GM18858 (cell line): Measurements from ENCODE around the gene ECE1.

ENCODE experiments used
- ATAC-seq: cut with Tn5 transposase; IDR thresholded peaks from one replicate; pipeline ENCODE4 v1.9.1; 2021; ENCODE audit not compliant: unreplicated experiment

Gene ECE1

DNA sequence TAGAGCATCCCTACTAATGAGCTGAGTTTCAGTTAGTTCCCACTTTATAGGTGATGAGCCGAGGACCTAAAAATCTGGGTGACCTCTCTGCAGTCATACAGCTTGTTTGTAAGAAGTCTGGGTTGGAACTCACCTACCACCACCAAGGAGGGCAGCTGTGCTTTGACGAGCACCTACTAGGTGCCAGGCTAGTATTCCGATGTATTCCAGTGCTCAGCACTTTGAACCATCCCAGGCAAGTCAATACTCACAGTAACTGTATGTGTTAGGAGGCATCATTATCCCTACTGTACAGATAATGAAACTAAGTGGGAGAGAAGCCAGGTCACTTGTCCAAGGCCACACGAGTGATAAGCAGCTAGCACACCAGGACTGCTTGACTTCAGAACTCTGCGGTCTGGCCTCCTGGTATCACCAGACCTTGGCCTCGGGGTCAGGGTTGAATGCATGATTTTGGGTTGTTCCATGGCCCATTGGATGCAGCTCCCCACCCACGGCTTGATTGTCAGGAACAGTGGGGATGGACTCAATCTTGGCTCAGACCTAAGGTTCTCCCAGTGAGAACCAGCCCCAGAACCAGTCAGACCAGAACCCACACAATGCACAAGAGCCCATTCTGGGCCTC lies 20.7 kb downstream of the ECE1 start:
- no peak for ATAC-seq

DNA sequence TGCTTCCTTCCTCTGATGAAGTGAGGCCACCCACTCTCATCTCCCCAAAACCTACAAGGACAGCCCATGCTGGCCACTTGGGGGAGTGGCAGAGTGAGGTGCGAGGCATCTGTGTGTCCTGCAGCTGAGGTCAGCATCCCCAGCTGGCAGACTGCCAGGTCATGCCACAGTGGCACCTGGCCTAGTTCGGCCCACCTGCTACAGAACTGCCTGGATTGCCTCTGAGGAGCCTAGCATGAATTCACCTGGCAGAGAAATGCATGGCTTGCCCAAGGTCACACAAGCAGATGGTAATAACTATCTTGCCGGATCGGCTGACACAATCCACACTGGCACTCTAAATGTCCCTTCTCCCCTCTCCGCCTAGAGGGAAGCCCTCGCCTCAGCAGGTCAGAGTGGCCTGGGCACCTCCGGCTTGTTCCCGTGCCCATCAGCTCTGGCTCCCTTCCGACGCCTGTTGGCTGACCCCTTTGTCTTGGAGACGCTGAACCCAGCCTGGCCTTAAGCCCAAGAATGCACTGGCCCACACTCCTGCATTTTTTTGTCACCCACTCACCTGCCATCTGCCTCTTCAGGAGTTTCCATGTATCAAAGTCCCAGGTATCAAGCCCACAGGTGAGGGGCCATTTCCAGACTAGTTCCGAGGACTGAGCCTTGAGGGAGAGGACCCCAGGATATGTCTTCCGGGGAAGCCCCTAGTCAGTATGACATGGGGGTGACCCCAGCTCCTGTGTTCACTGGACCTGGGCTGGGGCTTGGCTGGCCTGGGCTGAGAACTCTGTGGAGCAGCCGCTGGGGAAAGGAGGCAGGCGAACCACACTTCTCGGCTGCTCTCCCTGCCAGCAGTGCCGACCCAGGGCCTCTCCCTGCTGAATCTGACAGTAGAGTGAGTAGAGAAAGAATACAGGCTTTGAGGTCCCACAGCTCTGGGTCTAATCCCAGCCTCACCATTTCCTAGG lies 21.7 kb downstream of the ECE1 start:
- no peak for ATAC-seq

DNA sequence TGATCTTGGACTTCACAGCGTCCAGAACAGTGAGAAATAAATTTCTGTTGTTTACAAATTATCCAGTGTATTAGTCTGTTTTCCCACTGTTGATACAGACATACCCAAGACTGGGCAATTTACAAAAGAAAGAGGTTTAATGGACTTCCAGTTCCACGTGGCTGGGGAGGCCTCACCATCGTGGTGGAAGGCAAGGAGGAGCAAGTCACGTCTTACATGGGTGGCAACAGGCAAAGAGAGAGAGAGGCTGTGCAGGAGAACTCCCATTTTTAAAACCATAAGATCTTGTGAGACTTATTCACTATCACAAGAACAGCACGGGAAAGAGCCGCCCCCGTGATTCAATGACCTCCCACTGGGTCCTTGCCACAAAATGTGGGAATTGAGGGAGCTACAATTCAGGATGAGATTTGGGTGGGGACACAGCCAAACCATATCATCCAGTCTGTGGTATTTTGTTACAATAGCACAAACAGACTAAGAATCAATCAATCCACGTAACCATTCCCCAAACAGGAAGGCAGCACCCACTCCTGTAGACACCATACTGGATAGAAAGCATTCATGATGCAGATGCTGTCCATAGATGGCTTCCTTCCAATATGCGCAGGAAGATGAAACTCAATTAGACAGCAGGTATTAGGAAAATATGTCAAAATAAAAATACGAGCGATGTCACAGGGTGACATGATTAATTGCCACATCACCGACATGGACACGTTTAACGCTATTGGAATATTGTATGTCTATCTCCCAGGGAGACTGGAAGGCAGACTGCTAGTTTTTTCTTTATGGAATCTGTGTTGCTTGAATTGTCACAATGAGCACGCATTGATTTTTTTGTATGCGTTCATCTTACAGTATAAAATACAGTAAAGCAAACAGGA lies 22.8 kb downstream of the ECE1 start:
- no peak for ATAC-seq

DNA sequence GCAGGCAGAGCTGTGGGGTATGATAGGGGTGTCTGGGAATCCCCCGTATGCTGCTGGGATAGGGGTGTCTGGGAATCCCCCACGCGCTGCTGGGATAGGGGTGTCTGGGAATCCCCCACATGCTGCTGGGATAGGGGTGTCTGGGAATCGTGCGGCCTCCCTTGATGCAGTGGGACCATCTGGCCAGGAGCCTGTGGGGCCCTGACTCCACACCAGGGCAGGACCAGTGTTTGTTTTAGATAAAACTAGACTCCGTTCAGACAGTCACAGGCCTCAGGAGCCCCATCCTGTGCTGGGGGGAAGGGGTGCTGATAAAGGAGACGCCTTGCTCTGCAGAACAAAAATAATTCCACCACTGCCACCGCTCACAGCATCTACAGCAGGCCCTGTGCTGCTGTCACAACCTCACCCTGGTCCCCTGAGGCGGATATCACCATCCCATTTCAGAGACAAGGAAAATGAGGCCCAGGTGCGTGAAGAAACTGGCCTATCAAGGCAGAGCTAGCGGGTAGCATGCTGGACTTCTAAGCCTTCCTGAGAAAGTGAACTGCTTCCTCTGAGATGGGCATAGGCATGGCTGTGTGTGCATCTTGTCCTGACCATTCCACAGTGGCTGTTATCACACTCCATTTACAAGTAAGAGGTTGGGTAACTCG lies 24.0 kb downstream of the ECE1 start:
- no peak for ATAC-seq

DNA sequence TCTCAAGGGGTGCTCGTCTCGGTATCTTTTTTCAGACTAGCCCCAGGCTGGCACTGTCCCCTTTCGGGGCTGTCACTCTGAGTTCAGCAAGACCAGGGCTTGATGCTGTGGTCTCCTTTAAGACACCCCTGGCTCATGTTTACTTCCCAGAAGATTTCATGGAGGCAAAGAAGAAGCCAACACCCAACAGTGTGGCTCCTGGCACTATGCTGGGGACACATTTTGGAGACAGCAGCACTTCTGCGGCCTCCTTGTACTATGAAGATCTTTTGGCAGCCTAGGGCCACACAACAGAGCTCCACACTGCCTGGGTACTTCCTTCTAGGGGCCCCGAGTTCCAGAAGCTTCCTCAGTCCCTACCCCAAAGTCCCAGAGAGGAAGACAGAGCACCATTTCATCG lies 24.6 kb downstream of the ECE1 start:
- no peak for ATAC-seq

DNA sequence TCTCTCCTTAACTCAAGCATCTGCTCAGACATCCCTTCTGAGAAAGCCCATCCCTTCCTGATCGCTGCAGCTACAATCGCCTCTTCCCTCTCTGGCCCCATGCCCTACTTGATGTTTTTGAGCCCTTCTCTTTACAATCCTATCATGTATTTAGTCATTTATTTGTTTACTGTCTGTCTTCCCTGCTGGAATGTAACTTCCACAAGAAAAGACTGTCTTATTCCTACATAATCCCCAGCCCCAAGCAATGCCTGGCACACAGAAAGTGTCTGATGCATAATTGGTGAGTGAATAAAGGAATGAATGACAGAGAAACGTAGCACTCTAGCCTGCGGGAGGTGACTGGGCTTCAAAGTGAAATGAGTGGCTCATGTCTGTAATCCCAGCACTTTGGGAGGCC lies 25.4 kb downstream of the ECE1 start:
- ATAC-seq = no peak

DNA sequence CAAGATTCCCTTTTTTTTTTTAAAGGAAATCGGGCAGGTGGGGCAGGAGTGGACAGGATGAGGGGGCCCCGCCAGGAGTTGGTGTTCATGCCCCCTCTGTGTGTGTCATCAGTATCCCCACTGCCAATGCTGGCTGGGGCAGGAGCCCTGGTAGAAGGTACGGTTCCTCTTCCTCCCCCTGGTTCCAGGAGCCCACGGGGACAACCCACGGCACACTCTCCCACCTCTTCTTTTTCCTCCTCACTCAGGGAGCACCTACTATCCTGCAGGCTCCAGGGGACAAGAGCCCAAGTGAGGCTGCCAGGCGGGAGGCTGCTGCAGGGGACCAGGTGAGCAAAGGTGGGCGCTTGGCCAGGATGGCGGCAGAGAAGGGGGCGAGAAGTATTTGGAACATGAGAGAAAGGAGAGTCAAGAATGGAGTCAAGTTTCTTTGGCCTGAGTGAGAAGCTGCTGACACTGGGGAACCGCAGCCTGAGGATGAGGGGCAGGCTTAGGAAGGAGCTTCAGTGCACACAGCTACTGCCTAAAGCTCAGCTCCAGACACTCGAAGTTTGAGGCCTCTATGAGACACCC lies 26.5 kb downstream of the ECE1 start:
- no peak for ATAC-seq

DNA sequence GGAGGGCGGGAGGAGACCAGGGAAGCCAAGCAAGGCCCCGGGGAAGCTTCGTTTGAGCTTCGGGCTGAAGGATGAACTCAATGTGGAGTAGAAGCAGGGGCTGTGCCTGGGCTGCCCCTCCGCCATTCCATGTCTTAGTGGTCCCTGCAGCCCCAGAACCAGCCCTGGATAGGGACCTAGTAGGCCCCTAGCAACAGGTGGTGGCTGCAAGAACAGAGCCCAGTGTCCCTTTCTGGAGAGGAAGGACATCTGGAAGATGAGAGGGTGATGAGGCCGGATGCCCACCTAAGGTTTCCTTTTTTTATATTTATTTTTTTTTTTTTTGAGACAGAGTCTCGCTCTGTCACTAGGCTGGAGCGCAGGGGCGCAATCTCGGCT lies 27.2 kb downstream of the ECE1 start:
- ATAC-seq = no peak

DNA sequence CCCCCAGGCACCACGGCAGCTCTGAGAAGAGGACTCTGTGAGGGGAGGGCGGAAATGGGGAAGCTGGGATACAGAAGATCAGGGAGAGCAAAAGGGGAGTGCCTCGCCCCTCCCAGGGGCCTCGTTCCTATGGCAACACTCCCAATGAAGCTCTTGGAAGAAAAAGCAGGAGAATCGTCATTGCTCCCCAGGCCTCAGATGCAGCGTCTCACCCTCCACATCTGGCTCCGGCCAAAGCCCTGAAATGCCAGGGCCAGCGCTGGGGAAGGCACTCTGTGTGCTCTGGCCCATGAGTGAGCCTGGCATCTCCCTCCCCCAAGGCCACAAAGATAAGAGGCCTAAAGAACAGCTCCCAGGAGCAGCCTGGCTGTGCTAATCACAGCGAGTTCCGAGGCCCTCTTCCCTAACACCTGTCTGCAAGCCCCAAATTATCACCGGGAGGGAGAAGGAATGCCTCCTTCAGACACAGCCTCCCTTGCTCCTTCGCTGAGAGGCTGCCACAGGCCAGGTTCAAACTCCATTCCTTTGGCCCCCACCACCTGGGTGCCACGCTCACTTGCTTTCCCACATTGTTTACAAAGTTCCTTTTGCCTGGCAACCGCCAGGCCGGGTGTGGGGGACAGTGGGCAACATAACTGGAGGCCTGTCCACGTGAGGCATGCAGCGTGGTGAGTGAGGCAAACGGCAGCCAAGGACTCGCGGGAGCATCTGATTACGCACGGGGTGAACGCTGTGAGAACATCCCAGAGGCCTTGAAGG lies 27.8 kb downstream of the ECE1 start:
- ATAC-seq = no peak

DNA sequence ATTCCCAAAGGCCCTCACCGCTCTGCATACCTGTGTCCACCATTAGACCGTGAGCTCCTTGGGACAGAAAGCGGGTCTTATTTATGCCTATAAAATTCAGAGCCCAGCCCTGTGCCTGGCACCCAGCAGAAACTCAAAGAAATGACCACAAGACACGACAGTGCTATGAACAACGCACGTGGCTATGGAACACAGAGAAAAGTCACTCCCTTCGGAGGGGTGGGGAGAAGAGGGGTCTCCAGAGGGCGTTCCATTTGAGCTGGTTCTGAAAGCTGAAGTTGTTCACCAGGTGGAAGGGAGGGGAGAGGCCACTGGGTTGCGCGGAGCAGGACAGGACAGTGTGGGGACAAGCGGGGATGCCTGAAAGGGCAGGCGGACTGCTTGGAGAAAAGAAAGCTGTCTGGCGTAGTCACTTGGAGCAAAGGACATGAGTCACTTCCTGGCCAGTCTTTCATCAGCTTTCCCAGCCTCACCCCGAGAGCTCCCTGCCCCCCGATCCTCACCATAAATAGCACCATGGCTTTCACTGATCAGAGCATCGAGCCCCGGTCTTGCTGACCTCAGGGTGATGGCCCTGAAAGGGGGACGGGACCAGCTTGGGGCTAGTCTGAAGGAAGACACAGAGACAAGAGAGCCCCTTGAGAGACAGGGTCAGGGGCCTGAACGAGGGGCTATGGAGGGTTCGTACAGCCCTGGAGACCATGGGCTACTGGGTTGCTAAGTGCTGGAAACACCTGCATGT lies 28.5 kb downstream of the ECE1 start:
- ATAC-seq = no peak

DNA sequence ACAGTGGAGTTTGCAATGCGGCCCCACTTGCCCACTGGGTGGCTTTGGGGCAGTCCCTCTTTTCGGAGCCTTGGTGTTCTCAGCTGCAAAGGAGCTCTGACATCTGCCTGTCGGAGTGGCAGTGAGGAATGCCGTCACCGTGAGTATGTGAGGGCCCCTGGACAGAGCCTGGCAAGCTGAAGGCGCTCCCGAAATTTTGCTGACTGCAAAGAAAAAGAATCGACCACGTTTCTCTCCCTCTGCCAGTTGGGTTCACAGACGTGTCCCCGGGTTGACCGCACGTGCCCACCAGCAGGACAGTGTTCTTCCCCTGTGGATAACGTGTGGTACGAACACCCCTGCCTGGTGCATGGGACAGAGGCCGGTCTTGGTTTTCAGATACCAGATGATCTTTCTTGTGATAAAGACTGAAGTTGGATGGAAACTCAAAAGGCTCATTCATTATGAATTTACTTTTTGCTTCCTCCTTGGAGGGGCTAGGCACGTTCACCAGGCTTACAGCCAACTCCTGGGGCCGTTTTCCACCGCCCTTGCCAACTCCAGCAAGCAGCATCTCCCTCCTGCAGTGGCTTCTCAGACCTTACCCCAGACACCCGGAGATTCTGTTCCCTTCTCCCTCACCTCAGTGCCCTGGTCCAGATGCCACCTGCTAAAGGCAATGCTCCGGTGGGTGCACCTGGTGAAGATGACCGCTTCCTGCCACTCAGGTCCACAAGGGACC lies 29.7 kb downstream of the ECE1 start:
- ATAC-seq = no peak

DNA sequence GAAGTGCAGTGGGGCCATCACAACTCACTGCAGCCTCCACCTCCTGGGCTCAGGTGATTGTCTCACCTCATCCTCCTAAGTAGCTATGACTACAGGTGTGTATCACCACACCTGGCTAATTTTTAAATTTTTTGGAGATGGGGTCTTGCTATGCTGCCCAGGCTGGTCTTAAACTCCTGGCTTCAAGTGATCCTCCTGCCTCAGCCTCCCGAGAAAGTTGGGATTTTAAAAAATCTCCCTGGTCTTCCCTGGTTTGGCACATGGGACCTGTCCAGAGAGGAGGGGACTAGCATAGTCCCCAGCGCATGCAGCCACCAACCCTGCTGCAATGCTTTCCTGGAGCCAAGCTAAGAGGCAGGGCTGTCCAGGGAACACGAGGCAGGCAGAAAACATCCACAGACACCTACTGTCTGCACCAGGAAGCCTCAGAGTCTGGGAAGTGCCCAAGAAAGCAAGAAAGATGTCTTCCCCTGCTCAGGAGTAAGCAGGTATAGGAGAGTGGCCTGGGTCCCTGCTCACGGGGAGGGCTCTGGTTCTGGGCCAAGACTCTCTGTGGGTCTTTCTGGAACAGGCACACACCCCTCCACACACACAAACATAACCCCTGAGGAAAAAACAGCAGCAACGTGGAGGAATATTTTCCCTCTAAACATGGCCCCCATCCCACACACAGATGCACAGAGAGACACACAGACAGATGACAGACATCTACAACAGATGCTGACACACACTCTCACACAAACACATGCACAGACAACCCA lies 30.8 kb downstream of the ECE1 start:
- ATAC-seq = no peak

DNA sequence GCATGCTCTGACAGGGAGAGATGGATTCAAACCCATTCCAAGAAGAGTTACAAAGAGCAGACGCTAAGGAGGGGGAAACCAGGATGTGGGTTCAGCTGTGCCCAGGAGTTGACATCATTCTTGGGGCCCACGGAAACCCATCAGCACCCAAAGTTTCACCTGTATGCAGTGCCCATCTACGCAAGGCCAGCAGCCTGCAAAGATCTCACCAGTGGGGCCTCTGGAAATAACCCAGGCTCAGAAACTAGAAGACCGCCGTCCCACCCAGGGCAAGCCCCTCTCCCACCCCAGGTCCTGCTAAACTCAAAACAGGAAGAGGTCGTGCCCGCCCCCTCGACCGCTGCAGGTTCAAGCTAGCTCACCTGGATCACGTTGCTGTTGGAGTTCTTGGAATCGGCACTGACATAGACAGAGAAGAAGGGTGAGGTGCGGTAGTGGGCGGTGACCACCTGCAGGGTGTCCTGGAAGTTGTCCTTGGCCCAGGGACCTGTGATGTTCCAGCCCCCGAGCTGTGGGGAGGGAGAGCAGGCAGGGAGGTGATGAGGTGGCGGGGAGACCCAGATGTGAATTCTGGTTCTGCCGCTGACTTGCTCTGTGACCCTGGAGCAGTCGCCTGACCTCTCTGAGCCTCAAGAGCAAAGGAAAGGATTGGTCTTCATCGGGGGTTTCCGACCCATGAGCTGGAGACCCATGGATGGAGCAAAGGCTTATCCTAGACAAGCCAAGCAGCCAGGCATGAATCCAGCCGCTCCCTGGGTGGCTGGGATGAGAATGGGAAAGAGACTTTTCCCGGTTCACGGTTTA lies 31.7 kb downstream of the ECE1 start:
- ATAC-seq = no peak

DNA sequence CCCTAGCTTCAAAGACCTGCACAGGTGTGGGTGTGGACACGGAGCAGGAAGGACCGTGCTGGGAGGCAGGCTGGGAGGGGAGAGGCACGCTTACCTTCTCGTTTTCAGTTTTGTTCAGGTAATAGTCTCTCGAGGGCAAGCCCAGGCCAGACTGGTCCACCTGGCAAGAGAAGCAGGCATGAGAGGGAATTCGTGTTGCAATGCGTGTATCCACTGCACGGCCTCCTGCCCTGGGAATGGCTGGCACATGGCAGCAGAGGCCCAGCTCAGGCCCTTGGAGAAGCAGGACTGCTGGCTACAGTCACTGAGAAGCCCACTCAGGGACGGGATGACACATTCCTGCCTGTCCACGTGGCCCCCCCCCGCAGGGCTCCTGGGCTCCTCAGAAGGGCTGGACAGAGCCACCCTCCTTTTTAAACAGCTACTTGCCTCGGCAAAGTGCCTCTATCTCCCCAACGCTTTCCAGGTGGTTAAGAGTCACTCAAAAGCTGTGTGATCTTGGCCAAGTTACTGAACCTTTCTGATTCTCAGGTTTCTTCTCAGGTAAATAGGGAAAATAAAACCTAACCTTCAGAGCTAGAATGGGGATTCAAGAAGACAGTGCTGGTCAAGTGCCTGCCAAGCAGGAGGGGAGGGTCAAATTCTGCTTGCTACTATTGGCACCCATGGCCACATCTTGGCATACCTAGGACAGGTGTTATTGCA lies 32.7 kb downstream of the ECE1 start:
- no peak for ATAC-seq

DNA sequence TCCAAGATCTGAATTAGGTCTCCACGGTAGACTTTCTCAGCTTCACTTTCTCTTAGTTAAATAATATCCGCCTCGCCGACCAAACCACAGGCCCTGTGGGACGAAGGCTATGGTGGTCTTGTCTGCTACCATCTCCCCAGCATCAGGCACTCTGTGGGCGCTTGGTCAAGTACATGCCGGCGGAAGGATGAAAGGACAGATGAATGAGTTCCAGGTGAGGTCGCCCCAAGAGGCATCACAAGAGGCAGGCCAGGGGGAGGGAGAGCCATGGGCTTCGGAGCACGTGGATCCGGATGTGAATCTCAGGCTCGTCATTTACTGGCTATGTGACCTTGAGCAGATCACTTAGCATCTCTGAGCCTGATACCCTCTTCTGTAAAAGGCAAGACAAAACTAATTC lies 33.5 kb downstream of the ECE1 start:
- ATAC-seq = no peak

DNA sequence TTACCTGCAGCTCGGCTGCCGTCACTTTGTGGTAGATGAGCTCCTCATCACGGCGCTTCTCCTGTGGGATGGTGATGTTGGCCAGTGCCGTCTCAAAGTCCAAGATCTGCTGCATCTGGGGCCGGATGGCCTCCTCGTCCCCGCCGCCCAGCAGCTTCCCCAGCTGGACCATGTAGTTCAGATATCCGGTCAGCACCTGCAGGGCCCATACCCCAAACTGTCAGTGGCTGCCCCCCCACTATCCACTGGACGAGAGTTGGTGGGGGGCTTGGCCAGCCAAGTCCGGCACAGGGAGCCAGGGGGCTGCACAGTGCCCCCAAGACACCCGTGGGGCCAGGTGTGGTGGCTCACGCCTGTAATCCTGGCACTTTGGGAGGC lies 34.3 kb downstream of the ECE1 start:
- ATAC-seq = no peak
